ENCODE data around the gene CFAP92. TPM values are rescaled to one million over a fixed set of nuclear protein-coding genes. Genes with fewer than 3 reads are reported as not detected.
A peak's percentile ranks its signal among the peaks of the same experiment; 100 is the strongest.

The CFAP92 gene
- total and polyA plus RNA-seq, 11 donors = 0.12 to 1.8 (median 0.36) TPM; not detected in 3

DNA sequence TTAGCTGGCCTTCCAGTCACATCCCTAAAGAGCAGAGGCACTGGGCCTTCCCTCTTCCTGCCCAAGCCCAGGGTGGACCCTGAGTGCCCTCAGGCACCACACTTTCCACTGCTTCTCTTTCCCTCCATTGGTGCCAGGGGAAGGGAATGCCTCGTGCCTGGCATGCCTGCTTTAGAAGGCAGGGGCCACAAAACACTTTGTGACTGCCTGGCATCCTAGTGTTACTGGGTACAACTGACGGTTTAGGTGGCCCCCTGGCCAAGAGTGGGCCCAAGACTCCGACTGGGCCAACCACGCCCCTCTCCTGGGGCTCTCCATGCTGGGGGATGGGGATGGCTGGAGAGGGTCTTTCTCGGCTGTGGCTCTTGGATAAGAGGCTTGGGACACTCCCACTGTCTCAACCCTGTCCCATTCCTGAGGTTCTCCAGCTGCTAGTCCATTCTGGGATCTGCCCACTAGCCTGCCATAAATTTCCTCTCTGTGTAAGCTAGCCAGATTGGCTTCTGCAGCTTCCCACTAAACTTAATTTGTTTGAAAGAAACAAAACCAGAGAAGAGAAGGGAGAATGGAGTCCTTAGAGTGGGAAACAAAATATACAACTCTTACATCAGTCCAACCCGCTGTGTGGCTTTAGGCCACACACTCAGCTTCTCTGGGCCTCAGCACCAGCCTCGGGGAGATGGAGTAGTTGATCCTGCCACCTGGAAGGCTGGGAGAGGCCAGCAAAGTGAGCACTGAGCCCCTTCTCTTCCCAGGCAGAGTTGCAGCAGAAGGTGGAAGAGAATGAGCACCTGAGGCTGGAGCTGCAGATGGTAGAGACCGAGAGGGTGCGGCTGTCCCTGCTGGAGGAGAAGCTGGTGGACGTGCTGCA, 42.6 kb upstream of the CFAP92 start:
- no peak overlapping the region for H3K4me3 ChIP-seq
- H3K27me3 ChIP-seq = no peaks in the 10 kb centered on the region
- 83 to 90% (median 88%) methylated on average over 10 of the region's 10 CpGs for WGBS, 4 donors
- no peak for TF ChIP-seq CTCF (IDR thresholded peaks at IDR 0.05)
- no peak for TF ChIP-seq POLR2A (IDR thresholded peaks at IDR 0.05)
- H3K9me3 ChIP-seq = no peaks in the 10 kb centered on the region
- H3K4me1 ChIP-seq = peaks cover 0 to 6% (median 0%) of the 10 kb centered on the region in 12 donors
- no peak overlapping the region for H3K27ac ChIP-seq
- H3K36me3 ChIP-seq = peaks cover 0 to 23% (median 0%) of the 10 kb centered on the region in 9 donors
- DNase-seq (peak in 1 of 5 donors; percentile 7), ATAC-seq (no peak)
- intact Hi-C loops (cut with DNase I) = loop anchor here in 2 of 10 donors (5.0 to 10.0 kb wide), 2 partner anchors 52 to 59 kb away; no protein-coding TSS in a partner anchor

- 90 to 94% (median 92%) methylated on average over 11 of the region's 11 CpGs for WGBS, 4 donors
- no peaks in the 10 kb centered on the region for H3K27me3 ChIP-seq
- H3K36me3 ChIP-seq = peaks cover 0 to 30% (median 0%) of the 10 kb centered on the region in 9 donors
- H3K4me3 ChIP-seq = no peak overlapping the region
- H3K4me1 ChIP-seq = peaks cover 0 to 6% (median 0%) of the 10 kb centered on the region in 12 donors
- peak in 1 of 5 donors; percentile 9 for DNase-seq
- TF ChIP-seq CTCF (IDR thresholded peaks at IDR 0.05) = no peak
- no peak for TF ChIP-seq POLR2A (IDR thresholded peaks at IDR 0.05)
- intact Hi-C loops (cut with DNase I) = loop anchor here in 2 of 10 donors (5.0 to 10.0 kb wide), 2 partner anchors 51 to 58 kb away; no protein-coding TSS in a partner anchor
- no peak for ATAC-seq
- H3K9me3 ChIP-seq = no peaks in the 10 kb centered on the region
- H3K27ac ChIP-seq = no peak overlapping the region
These were observed 41.7 kb upstream of the CFAP92 start for GRCh38 chr3:129035360-129036221.

DNA sequence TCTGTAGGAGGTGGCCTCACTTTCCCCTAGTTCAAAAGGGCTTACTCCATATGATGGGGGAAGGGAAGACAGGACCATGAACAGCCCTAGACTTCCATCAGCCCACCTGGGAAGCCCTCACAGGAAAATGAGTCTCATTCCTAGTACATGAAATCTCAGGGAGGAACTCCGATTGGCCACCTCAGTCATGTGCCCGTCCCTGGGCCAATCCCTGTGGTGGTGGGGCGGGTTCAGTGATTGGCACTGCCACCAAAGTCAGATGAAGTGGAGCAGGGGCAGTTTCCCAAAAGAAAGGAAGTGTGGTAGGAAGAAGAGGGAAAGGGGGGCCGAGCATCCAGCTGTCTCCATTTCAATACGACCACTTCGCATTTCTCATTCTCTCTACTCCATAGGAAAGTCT, 40.8 kb upstream of the CFAP92 start:
- WGBS, 4 donors = 89 to 92% (median 91%) methylated on average over 6 of the region's 6 CpGs
- ATAC-seq = no peak
- Histone ChIP-seq H3K4me1 (peaks cover 0 to 6% (median 0%) of the 10 kb centered on the region in 12 donors), H3K4me3 (no peak overlapping the region), H3K36me3 (peaks cover 0 to 30% (median 0%) of the 10 kb centered on the region in 9 donors), H3K9me3 (no peaks in the 10 kb centered on the region), H3K27me3 (no peaks in the 10 kb centered on the region), H3K27ac (no peak overlapping the region)
- no peak for TF ChIP-seq CTCF (IDR thresholded peaks at IDR 0.05)
- no peak for TF ChIP-seq POLR2A (IDR thresholded peaks at IDR 0.05)
- DNase-seq = no peak
- intact Hi-C loops (cut with DNase I) = loop anchor here in 2 of 10 donors (5.0 to 10.0 kb wide), 2 partner anchors 50 to 57 kb away; no protein-coding TSS in a partner anchor

All from heart left ventricle (tissue), 16 donors.